LNCaP clone FGC (cell line): Measurements from ENCODE around the gene CHERP.

Experiments
- DNase-seq: peaks from one replicate; pipeline ENCODE4 v3.0.0-alpha.2; 2011; ENCODE audit warnings: low read depth
- H3K4me3 ChIP-seq: 2 replicates; pipeline ENCODE4 v1.5.1; 2011; ENCODE audit warnings: mild to moderate bottlenecking, low read depth, low read length, control low read depth
- CTCF ChIP-seq: IDR thresholded peaks from 2 replicates; pipeline ENCODE4 v1.5.1; 2012; ENCODE audit warnings: mild to moderate bottlenecking; ENCODE audit not compliant: control insufficient read depth, insufficient read depth; ENCODE audit errors: extremely low read depth

Gene CHERP

GRCh38 chr19:16575861-16576689, 33.8 kb upstream of the CHERP start:
- TF ChIP-seq CTCF, result no peak
- H3K4me3 ChIP-seq, result no peak overlapping the region

GRCh38 chr19:16575282-16575681, 33.0 kb upstream of the CHERP start:
- H3K4me3 ChIP-seq, result no peak overlapping the region
- DNase-seq, result no peak
- TF ChIP-seq CTCF, result no peak

More at GRCh38 chr19:16575861-16576689, 33.8 kb upstream of the CHERP start:
- no peak for DNase-seq

- no peak for TF ChIP-seq CTCF
- DNase-seq, result no peak
- H3K4me3 ChIP-seq, result peak overlapping the region; percentile 82
Measured at GRCh38 chr19:16573925-16574324, 31.7 kb upstream of the CHERP start.

GRCh38 chr19:16573296-16573695, 31.1 kb upstream of the CHERP start:
- no peak for TF ChIP-seq CTCF
- no peak for DNase-seq
- H3K4me3 ChIP-seq, result peak overlapping the region; percentile 82

GRCh38 chr19:16572332-16573211, 30.3 kb upstream of the CHERP start, which contains the start of gene SLC35E1:
TSS of gene SLC35E1 (minus strand) at chr19:16572415. CDS start at chr19:16572364, 51 bp downstream.
- DNase-seq, result peak; percentile 92
- peak within 1 kb of the TSS; percentile 82 for H3K4me3 ChIP-seq
- TF ChIP-seq CTCF, result no peak

GRCh38 chr19:16571822-16572331, 29.6 kb upstream of the CHERP start:
- TF ChIP-seq CTCF, result no peak
- peak overlapping the region; percentile 75 for H3K4me3 ChIP-seq
- no peak for DNase-seq
